Stimulated activated memory B cell treated with anti-CD40 and anti-IgM and Interleukin-4, amounts not matched to agents 10 μg/mL and 1 μg/mL and 100 μg/mL, for 72 hours (primary cell): ENCODE measurements around the gene TRAPPC10.

Experiments used
- ATAC-seq: fragments of 150-1000 bp; cut with Tn5 transposase; 2 replicates; pipeline ENCODE4 v1.10.0; 2021
- H3K27ac Mint-ChIP-seq: one replicate; pipeline ENCODE4 v1.8.0; 2022; ENCODE audit warnings: mild to moderate bottlenecking, mixed read lengths
- H3K27me3 Mint-ChIP-seq: one replicate; pipeline ENCODE4 v1.8.0; 2022; ENCODE audit warnings: mixed read lengths
- H3K36me3 Mint-ChIP-seq: one replicate; pipeline ENCODE4 v1.8.0; 2022; ENCODE audit warnings: mixed read lengths
- H3K4me1 Mint-ChIP-seq: one replicate; pipeline ENCODE4 v1.8.0; 2022; ENCODE audit warnings: mixed read lengths
- H3K4me3 Mint-ChIP-seq: one replicate; pipeline ENCODE4 v1.8.0; 2022; ENCODE audit warnings: mild to moderate bottlenecking, moderate library complexity, mixed read lengths
- H3K9me3 Mint-ChIP-seq: one replicate; pipeline ENCODE4 v1.8.0; 2022; ENCODE audit warnings: mixed read lengths

The TRAPPC10 gene

GRCh38 chr21:44029460-44030087 is 17.5 kb downstream of the TRAPPC10 start:
- Mint-ChIP-seq H3K4me1 (peaks cover 57% of the 10 kb centered on the region), H3K27ac (no peak overlapping the region), H3K4me3 (no peak overlapping the region), H3K27me3 (no peaks in the 10 kb centered on the region), H3K36me3 (peaks cover 36% of the 10 kb centered on the region), H3K9me3 (no peaks in the 10 kb centered on the region)
- no peak for ATAC-seq

DNA sequence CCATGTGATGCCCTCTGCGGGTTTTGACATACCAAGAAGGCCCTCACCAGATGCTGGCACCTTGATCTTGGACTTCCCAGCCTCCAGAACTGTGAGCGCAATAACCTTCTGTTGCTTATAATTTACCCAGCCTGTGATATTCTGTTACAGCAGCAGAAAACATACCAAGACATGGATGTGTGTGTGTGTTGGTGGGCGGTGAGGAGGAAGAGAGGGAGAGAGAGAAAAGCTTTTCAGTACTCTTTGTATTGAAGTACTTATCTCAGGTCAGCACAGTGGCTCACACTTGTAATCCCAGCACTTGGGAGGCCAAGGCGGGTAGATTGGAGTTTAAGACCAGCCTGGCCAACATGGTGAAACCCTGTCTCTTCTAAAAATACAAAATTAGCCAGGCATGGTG is 23.1 kb downstream of the TRAPPC10 start:
- ATAC-seq = no peak
- Mint-ChIP-seq H3K4me3 (no peak overlapping the region), H3K27me3 (no peaks in the 10 kb centered on the region), H3K4me1 (peaks cover 7% of the 10 kb centered on the region), H3K36me3 (peaks cover 74% of the 10 kb centered on the region), H3K9me3 (no peaks in the 10 kb centered on the region), H3K27ac (no peak overlapping the region)

- ATAC-seq = no peak
- H3K27ac Mint-ChIP-seq = no peak overlapping the region
- H3K4me3 Mint-ChIP-seq = no peak overlapping the region
- H3K9me3 Mint-ChIP-seq = no peaks in the 10 kb centered on the region
- H3K27me3 Mint-ChIP-seq = no peaks in the 10 kb centered on the region
- H3K36me3 Mint-ChIP-seq = peaks cover 81% of the 10 kb centered on the region
- H3K4me1 Mint-ChIP-seq = peaks cover 7% of the 10 kb centered on the region
Measured at GRCh38 chr21:44038063-44038462, 26.0 kb downstream of the TRAPPC10 start.

GRCh38 chr21:44039828-44040227 is 27.7 kb downstream of the TRAPPC10 start:
- peaks cover 68% of the 10 kb centered on the region for H3K36me3 Mint-ChIP-seq
- no peak overlapping the region for H3K4me3 Mint-ChIP-seq
- H3K27ac Mint-ChIP-seq = no peak overlapping the region
- H3K4me1 Mint-ChIP-seq = peaks cover 7% of the 10 kb centered on the region
- ATAC-seq = no peak
- no peaks in the 10 kb centered on the region for H3K9me3 Mint-ChIP-seq
- no peaks in the 10 kb centered on the region for H3K27me3 Mint-ChIP-seq

- no peak for ATAC-seq
- H3K9me3 Mint-ChIP-seq = no peaks in the 10 kb centered on the region
- H3K27me3 Mint-ChIP-seq = no peaks in the 10 kb centered on the region
- H3K27ac Mint-ChIP-seq = no peak overlapping the region
- peaks cover 57% of the 10 kb centered on the region for H3K36me3 Mint-ChIP-seq
- no peak overlapping the region for H3K4me3 Mint-ChIP-seq
- H3K4me1 Mint-ChIP-seq = peaks cover 19% of the 10 kb centered on the region
Measured at GRCh38 chr21:44043613-44044012, 31.5 kb downstream of the TRAPPC10 start.

DNA sequence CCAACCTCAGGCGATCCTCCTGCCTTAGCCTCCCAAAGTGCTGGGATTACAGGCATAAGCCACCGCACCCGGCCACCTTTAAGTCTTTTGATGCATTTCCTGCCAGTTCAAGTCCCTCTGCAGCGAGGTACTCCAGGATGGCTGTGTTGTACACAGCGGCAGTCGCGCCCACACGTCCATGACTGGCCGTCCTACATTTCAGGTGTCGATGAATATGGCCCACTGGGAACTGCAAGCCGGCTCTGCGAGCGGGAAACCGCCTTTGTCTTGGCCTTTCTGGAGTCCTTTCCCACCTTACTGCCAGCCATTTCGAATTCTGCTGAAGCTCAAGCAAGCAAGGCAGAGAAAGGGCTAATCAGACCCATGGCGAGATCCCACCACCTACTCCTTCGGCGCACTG is 34.6 kb downstream of the TRAPPC10 start:
- ATAC-seq = no peak
- no peak overlapping the region for H3K27ac Mint-ChIP-seq
- H3K9me3 Mint-ChIP-seq = no peaks in the 10 kb centered on the region
- peaks cover 46% of the 10 kb centered on the region for H3K36me3 Mint-ChIP-seq
- H3K4me1 Mint-ChIP-seq = peaks cover 29% of the 10 kb centered on the region
- no peaks in the 10 kb centered on the region for H3K27me3 Mint-ChIP-seq
- no peak overlapping the region for H3K4me3 Mint-ChIP-seq

DNA sequence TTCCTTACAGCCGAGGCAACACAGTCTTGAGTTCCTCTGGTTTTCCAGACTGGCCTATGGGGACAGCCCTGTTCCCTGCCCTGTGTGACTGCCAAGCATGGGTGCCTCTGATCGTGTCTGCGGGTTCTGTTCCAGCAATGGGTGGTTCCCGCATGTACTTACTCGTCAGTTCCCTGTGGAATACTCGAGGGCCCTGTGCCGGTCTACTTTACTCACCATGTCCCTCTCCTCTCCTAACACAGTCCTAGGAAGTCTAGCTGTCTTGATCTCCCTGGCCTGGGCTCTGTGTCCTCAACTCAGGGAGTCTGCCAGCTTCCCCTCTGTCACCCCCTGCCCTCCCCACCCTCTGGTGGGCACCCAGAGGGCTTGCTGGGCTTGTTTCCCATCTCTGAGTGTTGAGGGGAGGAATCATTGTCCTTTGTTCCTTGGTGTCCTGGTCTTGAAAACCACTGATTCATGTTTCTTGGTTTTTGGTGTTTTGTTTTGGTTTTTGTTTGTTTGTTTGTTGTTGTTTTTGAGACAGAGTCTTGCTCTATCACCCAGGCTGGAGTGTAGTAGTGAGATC is 36.0 kb downstream of the TRAPPC10 start:
- H3K9me3 Mint-ChIP-seq = no peaks in the 10 kb centered on the region
- H3K27ac Mint-ChIP-seq = no peak overlapping the region
- no peak for ATAC-seq
- no peak overlapping the region for H3K4me3 Mint-ChIP-seq
- no peaks in the 10 kb centered on the region for H3K27me3 Mint-ChIP-seq
- H3K36me3 Mint-ChIP-seq = peaks cover 45% of the 10 kb centered on the region
- peaks cover 22% of the 10 kb centered on the region for H3K4me1 Mint-ChIP-seq

- Mint-ChIP-seq H3K27ac (peak overlapping the region; percentile 6), H3K27me3 (no peaks in the 10 kb centered on the region), H3K9me3 (no peaks in the 10 kb centered on the region), H3K36me3 (peaks cover 51% of the 10 kb centered on the region), H3K4me3 (no peak overlapping the region), H3K4me1 (peaks cover 22% of the 10 kb centered on the region)
- no peak for ATAC-seq
Measured at GRCh38 chr21:44049182-44049581, 37.1 kb downstream of the TRAPPC10 start.

DNA sequence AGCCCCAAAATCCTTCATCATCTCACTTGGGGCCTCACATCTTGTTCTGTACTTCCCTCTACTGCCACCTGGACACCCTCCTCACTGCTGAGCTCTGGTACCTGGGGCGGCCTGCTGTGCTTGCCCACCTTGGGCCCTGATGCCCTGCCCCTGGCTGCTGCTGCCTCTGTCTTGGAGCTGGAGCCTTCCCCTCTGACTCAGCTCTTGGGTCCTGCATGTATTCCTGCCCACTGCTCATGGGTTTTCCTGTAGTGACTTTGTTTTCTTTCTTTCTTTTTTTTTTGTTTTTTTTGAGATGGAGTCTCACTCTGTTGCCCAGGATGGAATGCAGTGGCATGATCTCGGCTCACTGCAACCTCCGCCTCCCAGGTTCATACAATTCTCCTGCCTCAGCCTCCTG is 37.5 kb downstream of the TRAPPC10 start:
- Mint-ChIP-seq H3K4me1 (peaks cover 25% of the 10 kb centered on the region), H3K27me3 (no peaks in the 10 kb centered on the region), H3K36me3 (peaks cover 54% of the 10 kb centered on the region), H3K27ac (peak overlapping the region; percentile 6), H3K9me3 (no peaks in the 10 kb centered on the region), H3K4me3 (no peak overlapping the region)
- ATAC-seq = no peak

DNA sequence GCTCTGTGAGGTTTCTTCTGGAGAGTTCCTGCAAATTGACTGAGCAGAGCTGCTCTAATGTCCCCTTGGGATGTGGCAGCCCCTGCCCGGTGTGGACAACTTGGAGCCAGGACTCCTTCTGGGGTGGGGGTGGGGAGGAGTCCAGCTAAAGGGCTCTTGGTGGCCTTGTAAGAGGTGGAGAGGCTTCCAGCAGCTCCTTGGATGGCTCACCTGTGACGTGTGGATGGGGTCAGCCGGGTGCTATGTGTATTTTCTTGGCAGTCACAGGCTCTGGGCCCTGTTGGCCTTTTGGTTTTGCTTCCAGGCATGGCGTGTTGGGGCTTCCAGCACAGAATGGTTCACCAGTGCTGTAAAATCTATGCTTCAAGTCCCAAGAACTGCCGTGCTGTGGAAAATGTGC is 38.2 kb downstream of the TRAPPC10 start:
- no peaks in the 10 kb centered on the region for H3K9me3 Mint-ChIP-seq
- H3K27ac Mint-ChIP-seq = peak overlapping the region; percentile 6
- peaks cover 53% of the 10 kb centered on the region for H3K36me3 Mint-ChIP-seq

DNA sequence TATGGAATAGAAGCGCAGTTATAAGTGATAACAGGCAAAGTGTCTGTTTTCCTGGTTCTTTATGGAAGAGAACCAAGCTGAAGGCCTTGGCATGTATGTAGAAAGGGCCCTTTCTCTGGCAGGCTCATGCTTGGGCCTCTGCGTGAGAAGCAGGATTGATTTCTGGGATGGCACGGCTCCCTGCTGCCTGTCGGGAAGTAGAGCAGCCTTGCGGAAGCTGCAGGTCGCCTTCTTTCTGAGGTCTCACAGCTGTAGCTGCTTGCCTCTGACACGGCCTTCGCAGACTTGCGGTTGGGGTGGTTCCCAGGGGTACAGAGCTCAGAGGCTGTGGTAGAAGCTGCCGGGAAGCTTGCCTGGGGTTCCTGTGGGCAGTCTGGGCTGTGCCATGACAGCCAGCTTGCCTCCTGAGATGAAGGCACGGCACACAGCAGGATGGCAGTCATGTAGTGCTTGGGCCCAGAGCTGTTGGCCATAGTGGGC is 39.4 kb downstream of the TRAPPC10 start:
- peaks cover 58% of the 10 kb centered on the region for H3K36me3 Mint-ChIP-seq
- H3K9me3 Mint-ChIP-seq = no peaks in the 10 kb centered on the region
- ATAC-seq = peak; percentile 60
- no peak overlapping the region for H3K27ac Mint-ChIP-seq
- no peak overlapping the region for H3K4me3 Mint-ChIP-seq
- peaks cover 40% of the 10 kb centered on the region for H3K4me1 Mint-ChIP-seq
- H3K27me3 Mint-ChIP-seq = no peaks in the 10 kb centered on the region

More for the DNA sequence above, 38.2 kb downstream of the TRAPPC10 start:
- Mint-ChIP-seq H3K27me3 (no peaks in the 10 kb centered on the region), H3K4me3 (no peak overlapping the region), H3K4me1 (peaks cover 28% of the 10 kb centered on the region)
- no peak for ATAC-seq

DNA sequence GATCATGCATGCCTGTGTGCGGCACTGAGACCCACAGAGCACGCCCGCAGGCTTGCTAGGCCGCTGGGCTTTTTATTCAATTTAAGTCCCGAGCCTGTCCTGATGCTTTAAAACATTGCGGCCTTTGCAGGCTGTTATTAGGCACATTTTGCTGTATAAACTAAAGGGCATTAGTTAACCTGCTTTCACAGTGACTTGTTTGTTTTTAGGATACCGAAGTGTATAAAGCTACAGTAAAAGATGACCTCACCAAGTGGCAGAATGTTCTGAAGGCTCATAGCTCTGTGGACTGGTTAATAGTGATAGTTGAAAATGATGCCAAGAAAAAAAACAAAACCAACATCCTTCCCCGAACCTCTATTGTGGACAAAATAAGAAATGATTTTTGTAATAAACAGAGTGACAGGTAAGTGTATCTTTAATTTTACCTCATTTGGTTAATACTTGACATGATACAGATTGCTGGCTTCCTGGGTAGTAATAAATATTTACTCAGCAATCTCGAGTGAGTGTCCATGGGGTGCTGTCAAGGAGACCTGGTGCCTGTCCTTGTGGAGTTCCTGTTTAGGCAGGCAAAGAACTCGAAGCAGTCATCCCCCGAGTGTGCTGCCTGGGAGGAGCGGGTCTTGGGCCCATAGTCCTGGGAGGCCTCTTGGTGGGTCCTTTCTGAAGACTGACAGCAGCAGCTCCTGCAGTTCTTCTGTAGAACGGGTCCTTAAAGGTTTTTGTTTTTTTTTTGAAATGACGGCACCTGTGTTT is 40.1 kb downstream of the TRAPPC10 start:
- peaks cover 65% of the 10 kb centered on the region for H3K36me3 Mint-ChIP-seq

GRCh38 chr21:44052830-44053226 is 40.7 kb downstream of the TRAPPC10 start:
- Mint-ChIP-seq H3K36me3 (peaks cover 62% of the 10 kb centered on the region), H3K27ac (no peak overlapping the region), H3K27me3 (no peaks in the 10 kb centered on the region), H3K4me1 (peaks cover 38% of the 10 kb centered on the region), H3K4me3 (no peak overlapping the region), H3K9me3 (no peaks in the 10 kb centered on the region)
- no peak for ATAC-seq

More for the DNA sequence above, 40.1 kb downstream of the TRAPPC10 start:
- ATAC-seq = no peak
- Mint-ChIP-seq H3K9me3 (no peaks in the 10 kb centered on the region), H3K4me3 (no peak overlapping the region), H3K27ac (no peak overlapping the region), H3K4me1 (peaks cover 40% of the 10 kb centered on the region), H3K27me3 (no peaks in the 10 kb centered on the region)

- Mint-ChIP-seq H3K27me3 (no peaks in the 10 kb centered on the region), H3K4me3 (no peak overlapping the region), H3K9me3 (no peaks in the 10 kb centered on the region), H3K36me3 (peaks cover 62% of the 10 kb centered on the region), H3K27ac (no peak overlapping the region), H3K4me1 (peaks cover 39% of the 10 kb centered on the region)
- no peak for ATAC-seq
Measured at GRCh38 chr21:44053567-44053966, 41.5 kb downstream of the TRAPPC10 start.

DNA sequence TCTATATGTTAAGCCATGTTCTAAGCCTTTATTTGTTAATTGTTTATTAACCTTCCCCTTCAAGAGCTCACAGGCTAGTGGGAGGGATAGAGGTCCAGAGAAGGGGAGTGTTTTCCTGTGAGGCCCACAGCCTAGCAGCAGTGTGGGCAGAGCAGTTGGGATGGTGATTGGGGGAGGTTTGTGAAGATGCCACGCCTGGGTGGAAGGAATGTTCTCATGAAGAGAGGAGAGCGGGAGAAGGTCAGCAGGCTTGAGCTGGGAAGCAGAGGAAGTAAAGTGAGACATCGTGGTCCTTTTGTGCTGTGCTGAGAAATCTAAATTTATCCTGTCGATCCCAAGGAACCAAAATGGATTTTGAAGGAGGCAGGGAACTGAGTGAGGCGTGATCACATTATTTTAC is 42.6 kb downstream of the TRAPPC10 start:
- Mint-ChIP-seq H3K4me3 (no peak overlapping the region), H3K27ac (peak overlapping the region; percentile 66), H3K4me1 (peaks cover 34% of the 10 kb centered on the region), H3K36me3 (peaks cover 66% of the 10 kb centered on the region), H3K9me3 (no peaks in the 10 kb centered on the region), H3K27me3 (no peaks in the 10 kb centered on the region)
- ATAC-seq = no peak

GRCh38 chr21:44057055-44057454 is 44.9 kb downstream of the TRAPPC10 start:
- Mint-ChIP-seq H3K27ac (no peak overlapping the region), H3K4me3 (no peak overlapping the region), H3K4me1 (peaks cover 30% of the 10 kb centered on the region), H3K9me3 (no peaks in the 10 kb centered on the region), H3K36me3 (peaks cover 63% of the 10 kb centered on the region), H3K27me3 (no peaks in the 10 kb centered on the region)
- no peak for ATAC-seq
